Stimulated activated CD8-positive, alpha-beta memory T cell treated with anti-CD3 and anti-CD28 coated beads, Interleukin-4, amount 100 ng/mL, for 48 hours (primary cell): ENCODE data around the gene C3orf52.

Experiments
- DNase-seq: peaks from one replicate; pipeline ENCODE4 v3.0.0-alpha.2; 2020

Gene C3orf52

GRCh38 chr3:112086875-112087524, 811 bp downstream of the C3orf52 start:
- DNase-seq, result no peak

- no peak for DNase-seq
Observed at GRCh38 chr3:112087746-112088145, 1.6 kb downstream of the C3orf52 start.

GRCh38 chr3:112088944-112089343, 2.8 kb downstream of the C3orf52 start:
- no peak for DNase-seq

- no peak for DNase-seq
Observed at GRCh38 chr3:112089956-112090886, 4.0 kb downstream of the C3orf52 start.

GRCh38 chr3:112090887-112091586, 4.8 kb downstream of the C3orf52 start:
- no peak for DNase-seq

- no peak for DNase-seq
Observed at GRCh38 chr3:112092496-112093179, 6.4 kb downstream of the C3orf52 start.

- no peak for DNase-seq
Observed at GRCh38 chr3:112093180-112093522, 7.0 kb downstream of the C3orf52 start.

- no peak for DNase-seq
Observed at GRCh38 chr3:112095731-112096130, 9.5 kb downstream of the C3orf52 start.

- DNase-seq, result no peak
Observed at GRCh38 chr3:112096176-112096575, 10.0 kb downstream of the C3orf52 start.

- DNase-seq, result no peak
Observed at GRCh38 chr3:112097378-112097777, 11.2 kb downstream of the C3orf52 start.

GRCh38 chr3:112101916-112102315, 15.7 kb downstream of the C3orf52 start:
- DNase-seq, result no peak

- no peak for DNase-seq
Observed at GRCh38 chr3:112104774-112105173, 18.6 kb downstream of the C3orf52 start.

- DNase-seq, result no peak
Observed at GRCh38 chr3:112109322-112109721, 23.1 kb downstream of the C3orf52 start.

- DNase-seq, result peak; percentile 68
Observed at GRCh38 chr3:112111785-112112402, 25.7 kb downstream of the C3orf52 start.

- DNase-seq, result no peak
Observed at GRCh38 chr3:112114576-112115160, 28.5 kb downstream of the C3orf52 start.

GRCh38 chr3:112115161-112115739, 29.1 kb downstream of the C3orf52 start:
- no peak for DNase-seq

- DNase-seq, result no peak
Observed at GRCh38 chr3:112115806-112116383, 29.7 kb downstream of the C3orf52 start.

- no peak for DNase-seq
Observed at GRCh38 chr3:112116748-112117186, 30.6 kb downstream of the C3orf52 start.

GRCh38 chr3:112117415-112117814, 31.2 kb downstream of the C3orf52 start:
- DNase-seq, result no peak

GRCh38 chr3:112117841-112118571, 31.8 kb downstream of the C3orf52 start:
- no peak for DNase-seq
